GM19043 (cell line): Measurements from ENCODE around the gene C2orf92.
"Not testable (repeated sequence)": the region's sequence is repeated elsewhere in the genome, so short reads cannot be mapped to it uniquely, and the experiment has no call there.

Experiments used
- ATAC-seq: cut with Tn5 transposase; IDR thresholded peaks from one replicate; pipeline ENCODE4 v1.9.1; 2021; ENCODE audit warnings: low read depth; ENCODE audit not compliant: unreplicated experiment

The C2orf92 gene

GRCh38 chr2:97669448-97669847 lies at the start of gene C2orf92:
Gene C2orf92, plus strand, starts transcription at chr2:97669713. Its CDS starts 76 bp downstream, at chr2:97669789.
- no peak for ATAC-seq

DNA sequence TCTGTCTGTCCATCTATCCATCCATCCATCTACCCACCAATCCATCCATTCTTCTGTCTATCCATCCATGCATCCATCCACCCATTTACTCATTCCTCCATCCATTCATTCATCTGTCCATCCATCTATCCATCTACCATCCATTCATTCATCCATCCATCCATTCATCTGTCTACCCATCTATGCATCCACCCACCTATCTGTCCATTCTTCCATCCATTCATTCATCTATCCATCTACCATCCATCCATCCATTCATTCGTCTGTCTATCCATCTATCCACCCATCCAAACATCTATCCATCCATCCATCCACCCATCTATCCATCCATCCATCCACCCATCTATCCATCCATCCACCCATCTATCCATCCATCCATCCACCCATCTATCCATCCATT lies 49.0 kb upstream of the C2orf92 start:
- ATAC-seq, result not testable (repeated sequence)

DNA sequence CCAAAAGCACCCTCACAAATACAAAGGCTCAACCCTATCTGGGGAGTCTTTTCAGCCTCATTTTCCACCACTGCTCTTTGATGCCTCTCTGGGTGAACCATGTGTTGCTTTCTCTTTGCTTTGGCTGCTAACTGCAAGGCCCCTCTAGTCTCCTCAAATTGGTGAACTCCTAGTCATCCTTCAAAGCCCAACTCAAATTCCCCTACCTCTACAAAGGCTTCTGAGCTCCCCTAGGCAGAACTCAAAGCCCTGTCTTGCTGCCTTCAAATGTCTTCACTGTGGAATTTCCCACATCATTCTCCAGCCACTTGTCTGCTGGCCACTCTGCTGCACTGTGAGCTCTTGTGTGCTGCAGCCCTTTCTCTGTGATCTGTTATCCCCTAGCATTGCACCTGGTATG lies 46.5 kb upstream of the C2orf92 start:
- ATAC-seq, result not testable (repeated sequence)

GRCh38 chr2:97625354-97626048 lies 44.0 kb upstream of the C2orf92 start:
- not testable (repeated sequence) for ATAC-seq

DNA sequence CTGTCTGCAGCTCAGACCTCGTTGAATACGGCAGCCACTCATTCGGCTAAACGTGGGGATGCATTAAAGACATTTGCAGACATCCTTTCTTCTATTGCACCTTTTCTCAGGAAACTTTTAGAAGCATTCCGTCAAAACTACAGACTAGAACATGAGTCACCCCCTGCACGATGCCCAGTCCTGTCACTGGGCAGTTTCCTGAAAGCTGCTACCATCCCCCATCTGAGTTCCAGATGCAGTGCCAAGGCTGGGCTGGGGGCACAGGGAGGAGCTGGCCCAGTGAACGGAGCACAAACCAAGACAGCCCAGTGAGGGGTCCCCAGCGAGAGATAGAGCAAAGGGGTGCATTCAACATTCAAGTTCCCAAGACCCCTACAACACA lies 43.5 kb upstream of the C2orf92 start:
- ATAC-seq, result not testable (repeated sequence)

DNA sequence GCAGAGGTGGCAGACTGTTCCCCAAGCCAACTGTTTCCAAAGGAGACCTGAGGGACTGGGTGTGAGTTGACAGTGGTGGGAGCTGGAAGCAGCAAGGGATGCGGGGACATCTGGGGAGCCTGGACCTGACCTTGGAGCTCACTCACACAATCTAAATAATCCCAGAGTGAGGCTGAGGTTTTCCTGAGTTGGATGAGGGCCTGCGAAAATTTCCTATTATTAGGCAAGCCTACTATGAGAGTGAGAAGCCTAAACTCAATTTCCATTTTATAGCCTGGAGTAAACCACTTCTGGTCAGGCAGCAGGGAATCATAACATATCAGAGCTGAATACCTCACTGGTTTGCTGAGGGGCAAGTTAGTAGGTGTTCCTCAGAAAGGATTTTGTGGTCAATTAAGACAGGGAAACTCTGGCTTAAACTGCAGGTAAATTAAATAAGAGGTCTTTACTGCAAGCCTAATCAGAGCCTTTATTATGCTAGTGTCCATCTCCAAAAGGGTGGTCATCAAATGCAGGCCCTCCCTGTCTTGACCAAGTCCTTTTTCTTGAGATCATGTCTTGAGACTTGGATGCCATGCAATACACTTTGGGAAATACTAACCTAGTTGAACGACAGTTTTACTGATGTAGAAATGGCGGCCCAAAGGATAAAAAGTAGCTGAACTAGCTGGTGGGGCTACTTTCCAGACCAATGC lies 25.3 kb upstream of the C2orf92 start:
- ATAC-seq, result no peak

- peak; percentile 13 for ATAC-seq
These were observed 24.3 kb upstream of the C2orf92 start for GRCh38 chr2:97645112-97645694.

DNA sequence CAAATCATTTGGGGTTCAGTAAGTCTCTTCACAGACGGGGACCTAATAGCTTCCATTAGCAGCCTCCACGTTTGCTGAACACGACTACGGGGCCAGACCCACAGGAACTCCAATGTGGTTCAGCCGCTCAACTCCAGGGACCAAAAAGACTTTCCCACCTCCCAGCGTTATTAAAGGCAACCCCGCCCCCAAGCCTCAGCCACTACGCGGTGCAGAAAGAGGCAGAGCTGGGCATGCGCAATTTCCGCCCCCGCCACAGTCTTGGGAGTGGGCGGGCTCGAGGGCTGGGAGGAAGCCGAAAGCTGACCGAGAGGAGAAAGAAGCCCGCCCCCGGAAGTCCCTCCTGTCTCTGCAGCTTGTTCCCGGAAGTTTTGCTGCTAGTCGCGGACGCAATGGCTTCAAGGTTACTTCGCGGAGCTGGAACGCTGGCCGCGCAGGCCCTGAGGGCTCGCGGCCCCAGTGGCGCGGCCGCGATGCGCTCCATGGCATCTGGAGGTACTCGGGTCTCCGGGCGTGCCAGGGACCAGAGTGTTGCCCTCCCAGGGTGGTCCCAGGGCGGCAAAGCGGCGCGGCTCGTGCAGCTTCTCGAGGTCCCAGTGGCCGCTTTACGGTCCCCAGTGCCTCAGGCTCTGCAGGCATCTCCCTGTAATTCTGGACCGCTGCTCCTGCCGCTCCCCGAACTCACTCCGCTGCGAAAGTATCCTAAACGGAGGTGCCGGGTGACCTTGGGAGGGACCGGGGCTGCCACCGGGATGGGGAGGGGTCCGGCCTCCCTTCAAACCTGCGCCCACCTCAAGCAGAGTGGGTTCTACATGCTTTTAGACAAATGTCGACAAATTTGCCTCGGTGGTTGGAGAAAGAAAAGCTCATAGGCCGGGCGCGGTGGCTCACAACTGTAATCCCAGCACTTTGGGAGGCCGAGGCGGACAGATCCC lies 23.6 kb upstream of the C2orf92 start, which contains the start of gene COX5B:
TSS of gene COX5B (plus strand) at position 368 of the 935 bp plus-strand sequence. CDS start at position 393, 25 bp downstream.
- ATAC-seq, result peak; percentile 97

DNA sequence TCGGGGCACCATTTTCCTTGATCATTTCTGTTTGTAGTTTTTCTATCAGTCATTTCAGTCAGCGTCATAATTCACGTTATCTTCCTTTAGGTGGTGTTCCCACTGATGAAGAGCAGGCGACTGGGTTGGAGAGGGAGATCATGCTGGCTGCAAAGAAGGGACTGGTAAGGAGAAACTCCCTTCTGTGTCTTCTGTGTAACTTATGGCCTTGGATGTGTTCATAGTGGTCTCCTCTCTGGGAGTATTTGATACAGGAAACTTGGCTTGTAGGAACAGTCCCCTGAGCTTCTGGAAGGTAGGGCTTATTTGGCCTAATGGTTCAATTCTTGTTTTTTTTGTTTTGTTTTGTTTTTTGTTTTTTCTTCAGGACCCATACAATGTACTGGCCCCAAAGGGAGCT lies 22.5 kb upstream of the C2orf92 start:
- no peak for ATAC-seq

DNA sequence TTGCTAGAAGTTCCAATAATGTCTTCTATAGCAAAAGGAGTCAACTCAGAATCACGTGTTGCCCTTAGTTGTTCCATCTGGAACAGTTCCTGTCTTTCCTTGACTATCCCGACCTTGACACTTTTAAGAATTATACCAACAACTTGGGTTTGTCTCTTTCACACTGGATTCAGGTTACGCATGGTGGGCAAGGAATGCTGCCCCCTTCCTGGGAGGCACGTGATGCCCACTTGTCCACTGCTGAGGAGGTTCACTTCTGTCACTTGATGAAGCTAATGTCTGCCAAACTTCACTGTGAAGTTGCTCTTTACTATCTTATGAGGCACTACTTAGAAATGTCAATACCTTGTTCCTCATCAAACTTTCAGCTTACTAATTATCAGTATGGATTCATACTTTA lies 18.4 kb upstream of the C2orf92 start:
- no peak for ATAC-seq

GRCh38 chr2:97653473-97653872 lies 16.0 kb upstream of the C2orf92 start:
- no peak for ATAC-seq

DNA sequence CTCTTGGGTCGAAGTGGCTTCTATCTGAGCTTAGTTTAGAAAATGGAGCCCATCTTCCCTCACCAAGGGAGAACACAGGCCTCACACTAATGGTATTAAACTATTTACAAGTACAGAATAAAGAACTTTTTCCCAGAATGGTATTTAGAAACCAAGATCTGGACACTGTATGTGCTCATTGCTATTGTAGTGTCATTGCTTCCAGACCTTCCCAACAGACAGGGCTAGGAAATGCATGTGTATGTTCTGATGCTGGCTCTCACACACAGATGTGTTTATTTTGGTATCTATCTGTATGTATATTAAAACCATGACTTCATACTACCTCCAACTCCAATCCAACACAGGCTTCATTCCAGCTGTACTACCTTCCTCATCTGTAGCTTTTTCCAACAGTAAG lies 15.6 kb upstream of the C2orf92 start:
- ATAC-seq, result no peak

GRCh38 chr2:97654309-97654708 lies 15.2 kb upstream of the C2orf92 start:
- ATAC-seq, result no peak

DNA sequence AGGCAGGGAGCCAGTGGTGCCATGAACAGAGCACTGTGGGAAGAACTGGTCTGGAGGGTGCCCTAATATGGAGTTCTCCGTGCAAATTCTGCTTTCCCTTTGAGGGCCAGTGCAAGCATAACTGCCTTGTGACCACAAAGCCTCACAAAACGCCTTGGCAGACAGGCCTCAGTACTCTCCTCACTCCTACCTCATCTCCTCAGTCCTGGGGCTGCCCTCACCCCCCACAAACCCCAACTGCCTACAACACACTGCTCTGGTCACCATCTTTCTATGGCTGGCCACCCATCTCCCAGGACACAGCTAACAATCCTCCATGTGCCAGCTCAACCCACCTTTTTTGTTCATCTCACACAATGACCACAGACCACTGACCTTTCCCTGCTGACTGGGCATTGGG lies 14.7 kb upstream of the C2orf92 start:
- no peak for ATAC-seq

GRCh38 chr2:97656129-97656755 lies 13.3 kb upstream of the C2orf92 start:
- no peak for ATAC-seq

GRCh38 chr2:97656905-97657587 lies 12.5 kb upstream of the C2orf92 start:
- ATAC-seq, result no peak

- ATAC-seq, result no peak
These were observed 11.4 kb upstream of the C2orf92 start for GRCh38 chr2:97657986-97658690.

DNA sequence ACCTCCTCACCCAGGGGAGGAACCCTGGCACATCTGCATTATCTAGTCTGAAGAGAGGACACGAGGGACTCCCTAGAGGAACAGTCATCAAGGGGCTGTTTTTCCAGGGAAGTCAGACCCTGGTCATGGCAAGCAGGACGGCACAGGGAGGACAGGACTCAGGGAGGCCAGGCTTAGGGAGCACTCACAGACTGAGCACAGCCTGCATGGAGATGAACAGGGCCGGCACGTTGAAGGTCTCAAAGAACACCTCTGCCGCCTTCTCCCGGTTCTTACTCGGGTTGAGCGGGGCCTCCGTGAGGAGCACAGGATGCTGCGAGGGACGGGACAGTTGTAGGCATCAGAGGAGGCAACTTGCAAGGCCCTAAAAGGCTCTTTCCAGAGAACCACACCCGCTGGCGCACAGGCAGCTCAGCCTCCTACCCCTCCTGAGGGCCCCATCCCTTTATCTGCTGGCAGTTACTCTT lies 10.8 kb upstream of the C2orf92 start:
- no peak for ATAC-seq
